Measurements from ENCODE around the gene RASSF3. TPM values are rescaled to one million over a fixed set of nuclear protein-coding genes. Genes with fewer than 3 reads are reported as not detected.

The RASSF3 gene
- total and polyA plus RNA-seq, 4 donors: 26.7 to 60.9 (median 33.5) TPM

DNA sequence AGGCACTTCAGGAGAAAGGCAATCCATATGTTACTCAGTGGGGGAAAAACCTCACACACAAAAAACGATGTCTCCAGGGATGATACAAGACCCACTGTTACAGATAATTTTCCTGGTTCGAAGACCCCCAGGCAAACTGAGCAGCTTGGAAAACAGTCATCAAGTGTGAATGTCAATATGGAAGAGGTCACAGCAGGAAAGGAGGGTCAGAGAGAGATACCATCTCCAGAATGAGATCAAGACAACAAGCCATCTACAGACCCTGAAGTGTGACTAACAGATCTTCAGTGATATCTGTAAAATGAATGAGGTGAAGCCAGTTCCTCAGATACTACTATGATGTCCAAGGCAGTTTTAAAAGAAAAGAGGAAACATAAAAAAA is 120.3 kb downstream of the RASSF3 start:
- Histone ChIP-seq H3K36me3 (ENCODE audit: control insufficient read depth in 4 of 4, insufficient read depth in 4 of 4, low read length in 4 of 4) (peaks cover 5 to 25% (median 15%) of the 10 kb centered on the region in 4 donors), H3K9me3 (ENCODE audit: control insufficient read depth in 4 of 4, insufficient read depth in 3 of 4, low read length in 3 of 4) (no peaks in the 10 kb centered on the region), H3K4me1 (ENCODE audit: control insufficient read depth in 5 of 5, insufficient read depth in 5 of 5, low read length in 5 of 5) (peaks cover 0 to 15% (median 0%) of the 10 kb centered on the region in 5 donors), H3K9ac (ENCODE audit: insufficient read depth in 1 of 2, low read length in 2 of 2) (no peak overlapping the region), H3K27ac (ENCODE audit: low read depth in 1 of 2, low read length in 1 of 2) (peak overlapping the region; percentile 63), H3K4me3 (no peak overlapping the region), H3K27me3 (ENCODE audit: control insufficient read depth in 3 of 3, insufficient read depth in 3 of 3, low read length in 2 of 3) (no peaks in the 10 kb centered on the region)
- 59 to 72% methylated on average over 2 of the region's 2 CpGs for WGBS, 2 donors
- TF ChIP-seq, protein P1, sequence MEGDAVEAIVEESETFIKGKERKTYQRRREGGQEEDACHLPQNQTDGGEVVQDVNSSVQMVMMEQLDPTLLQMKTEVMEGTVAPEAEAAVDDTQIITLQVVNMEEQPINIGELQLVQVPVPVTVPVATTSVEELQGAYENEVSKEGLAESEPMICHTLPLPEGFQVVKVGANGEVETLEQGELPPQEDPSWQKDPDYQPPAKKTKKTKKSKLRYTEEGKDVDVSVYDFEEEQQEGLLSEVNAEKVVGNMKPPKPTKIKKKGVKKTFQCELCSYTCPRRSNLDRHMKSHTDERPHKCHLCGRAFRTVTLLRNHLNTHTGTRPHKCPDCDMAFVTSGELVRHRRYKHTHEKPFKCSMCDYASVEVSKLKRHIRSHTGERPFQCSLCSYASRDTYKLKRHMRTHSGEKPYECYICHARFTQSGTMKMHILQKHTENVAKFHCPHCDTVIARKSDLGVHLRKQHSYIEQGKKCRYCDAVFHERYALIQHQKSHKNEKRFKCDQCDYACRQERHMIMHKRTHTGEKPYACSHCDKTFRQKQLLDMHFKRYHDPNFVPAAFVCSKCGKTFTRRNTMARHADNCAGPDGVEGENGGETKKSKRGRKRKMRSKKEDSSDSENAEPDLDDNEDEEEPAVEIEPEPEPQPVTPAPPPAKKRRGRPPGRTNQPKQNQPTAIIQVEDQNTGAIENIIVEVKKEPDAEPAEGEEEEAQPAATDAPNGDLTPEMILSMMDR (IDR thresholded peaks at IDR 0.05; ENCODE audit: control extremely low read depth, extremely low read depth): no peak
- DNase-seq: no peak
- no peak for ATAC-seq (ENCODE audit: insufficient read depth, low FRiP score)

DNA sequence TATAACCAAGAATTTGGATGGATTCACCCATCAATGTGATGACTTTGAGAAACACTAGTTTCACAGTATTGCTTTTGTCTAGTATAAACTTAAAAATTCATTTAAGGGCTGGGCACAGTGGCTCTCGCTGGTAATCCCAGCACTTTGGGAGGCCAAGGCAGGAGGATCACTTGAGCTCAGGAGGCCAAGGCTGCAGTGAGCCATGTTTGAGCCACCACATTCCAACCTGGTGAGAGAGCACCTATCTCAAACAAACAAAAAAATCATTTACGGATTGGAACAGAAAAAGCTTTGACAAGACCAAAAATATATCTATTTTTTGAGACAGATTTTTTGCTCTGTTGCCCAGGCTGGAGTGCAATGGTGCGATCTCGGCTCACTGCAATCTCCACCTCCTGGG is 121.4 kb downstream of the RASSF3 start:
- Histone ChIP-seq H3K4me3 (no peak overlapping the region), H3K9me3 (ENCODE audit: control insufficient read depth in 4 of 4, insufficient read depth in 3 of 4, low read length in 3 of 4) (no peaks in the 10 kb centered on the region), H3K4me1 (ENCODE audit: control insufficient read depth in 5 of 5, insufficient read depth in 5 of 5, low read length in 5 of 5) (peaks cover 0 to 15% (median 0%) of the 10 kb centered on the region in 5 donors), H3K36me3 (ENCODE audit: control insufficient read depth in 4 of 4, insufficient read depth in 4 of 4, low read length in 4 of 4) (peaks cover 13 to 28% (median 20%) of the 10 kb centered on the region in 4 donors), H3K27me3 (ENCODE audit: control insufficient read depth in 3 of 3, insufficient read depth in 3 of 3, low read length in 2 of 3) (no peaks in the 10 kb centered on the region), H3K9ac (ENCODE audit: insufficient read depth in 1 of 2, low read length in 2 of 2) (no peak overlapping the region), H3K27ac (ENCODE audit: low read depth in 1 of 2, low read length in 1 of 2) (no peak overlapping the region)
- TF ChIP-seq, protein P1 (IDR thresholded peaks at IDR 0.05; ENCODE audit: control extremely low read depth, extremely low read depth): no peak
- DNase-seq (no peak), ATAC-seq (ENCODE audit: insufficient read depth, low FRiP score) (no peak)
- WGBS, 2 donors: 97% methylated on average over 4 of the region's 4 CpGs

DNA sequence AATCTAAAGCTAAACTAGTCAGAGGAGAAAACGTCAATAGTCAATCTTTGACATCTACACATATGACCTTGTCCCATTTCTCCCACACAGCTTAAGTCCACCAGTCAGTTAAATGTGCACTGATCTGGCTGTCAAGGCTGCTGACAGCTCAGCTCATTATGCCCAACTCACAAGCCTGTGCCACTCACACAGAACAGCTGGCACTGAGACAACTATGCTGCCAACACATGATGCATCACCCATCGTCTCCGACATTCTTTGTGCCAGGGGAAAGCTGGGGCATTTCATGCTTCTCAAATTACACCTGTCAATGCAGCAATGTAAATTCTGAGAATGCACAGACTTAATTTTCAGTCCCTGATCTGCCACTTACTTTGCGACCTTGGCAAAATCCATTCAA is 123.6 kb downstream of the RASSF3 start:
- 77 to 84% methylated on average over 4 of the region's 4 CpGs for WGBS, 2 donors
- peaks cover 0 to 15% (median 0%) of the 10 kb centered on the region in 5 donors for H3K4me1 ChIP-seq (ENCODE audit: control insufficient read depth in 5 of 5, insufficient read depth in 5 of 5, low read length in 5 of 5)
- ATAC-seq (ENCODE audit: insufficient read depth, low FRiP score): no peak
- H3K36me3 ChIP-seq (ENCODE audit: control insufficient read depth in 4 of 4, insufficient read depth in 4 of 4, low read length in 4 of 4): peaks cover 14 to 29% (median 20%) of the 10 kb centered on the region in 4 donors
- TF ChIP-seq, protein P1 (IDR thresholded peaks at IDR 0.05; ENCODE audit: control extremely low read depth, extremely low read depth): no peak
- peak overlapping the region in 1 of 2 donors; percentile 85 for H3K27ac ChIP-seq (ENCODE audit: low read depth in 1 of 2, low read length in 1 of 2)
- H3K4me3 ChIP-seq: no peak overlapping the region
- H3K27me3 ChIP-seq (ENCODE audit: control insufficient read depth in 3 of 3, insufficient read depth in 3 of 3, low read length in 2 of 3): no peaks in the 10 kb centered on the region
- no peak for DNase-seq
- H3K9ac ChIP-seq (ENCODE audit: insufficient read depth in 1 of 2, low read length in 2 of 2): no peak overlapping the region
- no peaks in the 10 kb centered on the region for H3K9me3 ChIP-seq (ENCODE audit: control insufficient read depth in 4 of 4, insufficient read depth in 3 of 4, low read length in 3 of 4)

DNA sequence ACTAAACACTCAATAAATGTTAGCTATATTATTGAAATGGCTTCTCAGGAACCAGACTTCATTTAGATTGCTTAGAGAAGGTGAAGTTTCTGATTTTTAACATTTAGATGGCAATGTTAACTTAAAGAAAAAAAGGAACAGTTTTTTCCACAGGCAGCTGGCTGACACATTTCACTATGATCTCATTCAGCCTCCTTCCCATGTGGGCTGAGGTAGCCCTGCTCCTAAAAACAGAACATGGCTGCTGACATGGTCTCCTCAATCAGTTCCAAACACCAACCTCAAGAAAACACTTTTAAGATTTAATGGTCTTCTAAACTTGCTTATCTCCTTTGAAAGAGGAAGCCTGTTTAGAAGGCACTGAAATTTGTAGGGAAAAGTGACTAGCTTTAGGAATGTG is 125.1 kb downstream of the RASSF3 start:
- Histone ChIP-seq H3K27ac (ENCODE audit: low read depth in 1 of 2, low read length in 1 of 2) (peak overlapping the region in 1 of 2 donors; percentile 85), H3K9ac (ENCODE audit: insufficient read depth in 1 of 2, low read length in 2 of 2) (no peak overlapping the region), H3K4me3 (no peak overlapping the region), H3K9me3 (ENCODE audit: control insufficient read depth in 4 of 4, insufficient read depth in 3 of 4, low read length in 3 of 4) (no peaks in the 10 kb centered on the region), H3K27me3 (ENCODE audit: control insufficient read depth in 3 of 3, insufficient read depth in 3 of 3, low read length in 2 of 3) (no peaks in the 10 kb centered on the region), H3K36me3 (ENCODE audit: control insufficient read depth in 4 of 4, insufficient read depth in 4 of 4, low read length in 4 of 4) (peaks cover 23 to 38% (median 28%) of the 10 kb centered on the region in 4 donors), H3K4me1 (ENCODE audit: control insufficient read depth in 5 of 5, insufficient read depth in 5 of 5, low read length in 5 of 5) (peaks cover 0 to 13% (median 0%) of the 10 kb centered on the region in 5 donors)
- no peak for DNase-seq
- ATAC-seq (ENCODE audit: insufficient read depth, low FRiP score): no peak
- TF ChIP-seq, protein P1 (IDR thresholded peaks at IDR 0.05; ENCODE audit: control extremely low read depth, extremely low read depth): no peak

Data from lung (tissue), 12 donors.